HG02943 (cell line): Measurements from ENCODE around the gene SLC17A9.

Experiments used
- ATAC-seq: cut with Tn5 transposase; IDR thresholded peaks from one replicate; pipeline ENCODE4 v1.9.1; 2021; ENCODE audit warnings: mild to moderate bottlenecking, low read depth, moderate library complexity; ENCODE audit not compliant: unreplicated experiment

The SLC17A9 gene

GRCh38 chr20:63014287-63014686, 61.8 kb downstream of the SLC17A9 start:
- ATAC-seq = no peak

GRCh38 chr20:63014710-63015109, 62.2 kb downstream of the SLC17A9 start:
- ATAC-seq = no peak

- no peak for ATAC-seq
Observed at GRCh38 chr20:63015147-63015661, 62.7 kb downstream of the SLC17A9 start.

- no peak for ATAC-seq
Observed at GRCh38 chr20:63015662-63016361, 63.3 kb downstream of the SLC17A9 start.

- ATAC-seq = no peak
Observed at GRCh38 chr20:63016514-63017075, 64.1 kb downstream of the SLC17A9 start.

GRCh38 chr20:63017076-63017825, 64.7 kb downstream of the SLC17A9 start:
- ATAC-seq = no peak

GRCh38 chr20:63017826-63018411, 65.4 kb downstream of the SLC17A9 start:
- ATAC-seq = no peak
